Amniotic epithelial cell (primary cell): Measurements from ENCODE around the gene ARL11.
A peak's percentile ranks its signal among the peaks of the same experiment; 100 is the strongest.

Source experiments
- DNase-seq: peaks from one replicate; pipeline ENCODE4 v3.0.0-alpha.2; 2010; ENCODE audit warnings: low read depth

Gene ARL11

DNA sequence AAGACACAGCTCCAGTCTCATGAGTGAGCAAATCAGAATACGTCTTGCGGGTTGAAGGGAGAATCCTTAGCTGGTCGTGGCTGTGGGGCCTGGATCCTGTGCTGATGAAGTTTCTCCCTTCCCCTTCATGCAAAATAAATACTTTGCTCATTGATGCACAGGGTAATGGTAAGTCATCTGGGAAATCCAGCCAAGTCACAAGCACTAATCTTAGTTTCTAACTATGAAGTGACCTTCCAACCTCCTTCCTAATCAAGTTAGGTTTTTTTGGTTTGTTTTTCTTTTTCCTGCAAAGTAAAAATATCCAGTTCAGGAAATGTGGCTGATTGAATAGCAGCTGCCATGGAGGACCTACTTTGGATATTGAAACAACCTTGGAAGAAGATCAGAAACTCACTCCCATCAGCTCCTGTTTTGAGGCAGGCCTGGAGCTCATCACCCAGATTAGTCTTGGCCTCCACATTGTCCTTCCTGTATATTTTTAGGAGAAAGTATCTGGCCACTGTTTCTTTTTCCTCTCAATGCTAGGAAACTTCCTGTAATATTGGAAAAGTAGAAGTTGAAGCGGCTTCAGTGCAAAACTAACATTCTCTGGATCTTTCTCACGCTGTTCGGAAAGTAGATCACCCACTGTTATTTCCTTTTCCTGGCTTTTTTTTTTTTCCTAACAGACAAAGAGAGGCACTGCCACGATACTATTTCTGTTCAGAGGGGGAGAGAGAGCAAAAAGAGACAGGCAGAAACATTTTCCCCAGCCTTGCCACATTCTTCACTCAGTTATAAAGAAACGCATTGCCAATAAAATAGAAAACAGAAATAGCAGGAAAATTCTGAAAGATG, 12.3 kb upstream of the ARL11 start:
- no peak for DNase-seq

DNA sequence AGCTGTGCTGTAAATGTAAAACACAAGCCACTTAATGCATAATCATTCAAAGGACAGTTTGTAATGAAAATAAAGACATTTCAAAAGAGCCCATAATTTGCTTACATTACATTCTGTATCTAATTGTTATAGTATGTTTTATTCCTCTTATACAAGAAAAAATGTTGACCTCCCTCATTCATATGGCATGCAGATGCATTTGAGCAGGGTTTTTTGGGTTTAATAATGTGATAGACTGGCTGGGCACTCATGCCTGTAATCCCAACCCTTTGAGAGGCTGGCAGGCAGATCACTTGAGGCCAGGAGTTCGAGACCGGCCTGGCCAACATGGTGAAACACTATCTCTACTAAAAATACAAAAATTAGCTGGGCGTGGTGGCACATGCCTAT, 11.6 kb upstream of the ARL11 start:
- DNase-seq: no peak

DNA sequence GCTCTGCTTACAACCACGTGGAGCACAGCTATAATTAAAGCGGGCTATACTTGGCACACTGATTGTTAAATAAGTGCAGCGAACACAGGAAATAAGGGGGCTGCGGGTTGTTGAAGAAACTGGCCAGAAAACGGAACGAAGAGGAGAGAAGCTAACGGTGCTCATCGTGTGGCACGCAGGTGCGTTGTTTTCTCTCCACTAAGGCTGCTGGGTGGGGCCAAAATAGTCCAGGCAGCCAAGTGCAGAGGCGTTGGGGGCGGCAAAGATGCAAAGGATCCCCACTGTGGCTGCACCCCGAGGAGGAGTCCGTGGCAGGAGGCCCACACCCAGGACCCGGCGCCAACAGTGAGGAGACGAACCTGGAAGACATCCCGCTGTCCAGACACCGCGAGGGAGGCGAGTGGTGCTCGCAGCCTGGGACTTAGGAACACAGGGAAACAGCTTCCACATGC, 8.1 kb upstream of the ARL11 start:
- DNase-seq: no peak

DNA sequence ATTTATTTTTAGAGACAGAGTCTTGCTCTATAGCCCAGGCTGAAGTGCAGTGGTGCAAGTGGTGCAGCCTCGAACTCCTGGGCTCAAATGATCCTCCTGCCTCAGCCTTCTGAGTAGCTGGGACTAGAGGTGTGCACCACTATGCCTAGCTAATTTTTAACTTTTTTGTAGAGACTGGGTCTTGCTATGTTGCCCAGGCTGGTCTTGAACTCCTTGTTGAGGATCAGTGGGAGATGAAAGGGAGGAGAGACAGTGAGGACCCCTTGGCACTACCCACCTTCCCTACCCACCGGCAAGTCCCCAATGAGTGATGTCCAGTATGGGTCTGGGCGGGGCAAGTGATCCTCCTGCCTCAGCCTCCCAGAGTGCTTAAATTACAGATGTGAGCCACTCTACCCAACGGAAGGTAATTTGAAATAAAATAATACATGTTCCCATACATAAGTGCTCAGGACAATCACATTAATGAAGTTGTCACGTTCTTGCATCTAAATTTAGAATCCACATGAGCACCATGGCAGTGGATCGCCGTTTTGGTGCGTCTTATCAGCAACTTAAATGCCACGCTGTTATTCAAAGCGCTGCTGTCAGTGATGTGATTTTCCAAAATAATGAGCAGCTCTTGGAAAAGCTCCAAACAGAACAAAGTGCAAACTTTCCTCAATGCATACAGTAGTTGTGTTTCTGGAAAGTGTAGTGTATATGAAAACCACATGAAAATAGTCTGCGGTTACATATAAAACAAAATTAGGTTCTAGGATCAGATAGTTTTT, 5.9 kb upstream of the ARL11 start:
- peak; percentile 35 for DNase-seq

DNA sequence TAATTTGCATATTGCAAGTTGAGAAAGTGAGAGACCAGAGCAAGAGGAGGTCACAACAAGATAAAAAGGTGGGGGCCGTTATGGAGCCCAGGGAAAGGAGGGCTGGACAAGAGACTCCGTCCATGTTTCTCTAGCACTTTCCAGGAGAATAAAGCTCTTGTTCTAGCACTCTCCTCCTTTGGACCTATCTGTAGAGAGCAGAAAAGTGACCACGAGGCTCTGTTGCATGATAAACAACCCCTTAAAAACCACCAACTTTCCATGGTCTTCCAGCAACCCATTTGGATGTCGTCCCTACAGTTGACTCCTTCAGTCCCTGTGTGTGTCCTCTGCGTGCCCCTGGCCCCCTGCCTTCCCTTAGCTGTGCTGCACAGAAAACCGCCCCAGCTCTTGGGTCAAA, 4.1 kb upstream of the ARL11 start:
- DNase-seq: no peak

DNA sequence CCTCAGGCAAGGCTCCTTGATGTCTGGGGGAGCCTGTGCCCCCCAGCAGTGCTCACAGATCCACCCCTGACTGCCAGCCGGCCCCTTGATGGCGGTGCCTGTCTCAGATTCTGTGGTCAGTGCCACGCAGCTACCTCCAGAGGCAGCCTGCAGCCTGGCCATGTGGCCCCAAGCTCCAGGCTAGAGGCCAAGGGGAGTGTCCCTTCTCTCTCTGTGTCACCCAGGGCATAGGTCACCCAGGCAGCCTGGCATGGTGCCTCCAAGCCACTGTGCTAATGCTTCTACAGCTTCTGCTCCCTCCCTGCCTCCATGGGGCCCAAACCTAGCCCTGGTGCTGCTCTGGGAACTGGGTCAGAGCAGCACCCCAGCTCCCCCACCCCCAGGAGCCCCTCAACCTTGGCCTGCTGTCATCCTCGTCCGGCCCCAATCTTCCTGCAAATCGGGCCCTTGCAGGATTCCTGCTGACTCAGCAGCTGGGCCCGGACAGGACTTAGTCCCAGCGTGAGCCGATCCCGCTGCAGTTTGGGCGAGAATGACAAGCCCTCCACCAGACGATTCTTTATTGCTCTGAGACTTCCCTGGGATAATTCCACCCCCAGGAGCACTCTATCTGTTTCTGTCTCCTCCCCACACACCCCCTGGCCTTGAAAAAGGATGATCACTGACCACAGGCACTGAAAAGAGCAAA, 2.8 kb upstream of the ARL11 start:
- DNase-seq: peak; percentile 64

DNA sequence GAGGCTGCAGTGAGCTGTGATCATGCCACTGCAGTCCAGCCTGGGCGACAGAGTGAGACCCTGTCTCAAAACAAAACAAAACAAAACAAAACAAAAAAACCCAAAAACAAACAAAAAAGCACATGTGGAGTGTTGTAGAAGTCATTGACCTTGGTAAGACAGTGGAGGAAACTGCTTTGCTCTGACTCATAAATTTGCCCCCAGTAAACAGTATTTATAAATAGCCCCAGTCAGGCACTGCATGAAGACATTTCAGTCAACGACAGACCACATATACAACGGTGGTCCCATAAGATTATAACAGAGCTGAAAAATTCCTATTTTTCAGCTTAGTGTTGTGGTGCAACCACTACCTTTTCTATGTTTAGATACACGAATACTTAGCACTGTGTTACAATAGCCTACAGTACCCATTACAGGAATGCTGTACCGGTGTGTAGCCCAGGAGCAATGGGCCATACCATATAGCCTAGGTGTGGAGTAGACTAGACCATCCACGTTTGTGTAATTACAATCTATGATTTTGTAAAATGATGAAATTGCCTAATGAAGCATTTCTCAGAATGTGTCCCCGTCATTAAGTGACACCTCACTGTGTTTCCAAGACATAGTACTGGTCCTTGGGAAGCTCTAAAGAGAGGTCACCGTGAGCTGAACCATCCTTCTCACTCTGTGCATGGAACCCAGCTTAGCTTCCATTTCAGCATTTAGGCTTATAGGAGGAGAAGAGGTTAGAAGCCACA, 1.1 kb downstream of the ARL11 start:
- DNase-seq: peak; percentile 22

DNA sequence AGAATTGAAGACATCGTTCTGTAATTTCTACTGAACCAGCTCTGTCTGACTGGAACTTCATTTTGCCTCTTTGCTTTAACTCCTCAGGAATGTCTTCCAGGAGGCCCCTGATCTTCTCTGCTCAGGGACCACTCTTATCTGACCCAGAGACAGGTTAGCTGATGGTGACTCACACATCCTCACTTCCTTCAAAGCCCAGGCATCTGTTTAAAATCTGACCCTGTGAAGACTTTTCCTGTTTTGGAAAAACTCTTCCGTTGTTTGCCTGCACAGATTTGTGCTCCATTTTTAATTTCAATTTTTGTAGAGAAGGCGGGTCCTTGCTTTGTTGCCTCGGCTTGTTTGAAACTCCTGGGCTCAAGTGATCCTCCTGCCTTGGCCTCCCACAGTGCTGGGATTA, 1.6 kb downstream of the ARL11 start:
- DNase-seq: peak; percentile 39

DNA sequence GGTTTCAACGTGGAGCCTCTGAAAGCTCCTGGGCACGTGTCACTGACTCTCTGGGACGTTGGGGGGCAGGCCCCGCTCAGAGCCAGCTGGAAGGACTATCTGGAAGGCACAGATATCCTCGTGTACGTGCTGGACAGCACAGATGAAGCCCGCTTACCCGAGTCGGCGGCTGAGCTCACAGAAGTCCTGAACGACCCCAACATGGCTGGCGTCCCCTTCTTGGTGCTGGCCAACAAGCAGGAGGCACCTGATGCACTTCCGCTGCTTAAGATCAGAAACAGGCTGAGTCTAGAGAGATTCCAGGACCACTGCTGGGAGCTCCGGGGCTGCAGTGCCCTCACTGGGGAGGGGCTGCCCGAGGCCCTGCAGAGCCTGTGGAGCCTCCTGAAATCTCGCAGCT, 2.3 kb downstream of the ARL11 start:
- no peak for DNase-seq

DNA sequence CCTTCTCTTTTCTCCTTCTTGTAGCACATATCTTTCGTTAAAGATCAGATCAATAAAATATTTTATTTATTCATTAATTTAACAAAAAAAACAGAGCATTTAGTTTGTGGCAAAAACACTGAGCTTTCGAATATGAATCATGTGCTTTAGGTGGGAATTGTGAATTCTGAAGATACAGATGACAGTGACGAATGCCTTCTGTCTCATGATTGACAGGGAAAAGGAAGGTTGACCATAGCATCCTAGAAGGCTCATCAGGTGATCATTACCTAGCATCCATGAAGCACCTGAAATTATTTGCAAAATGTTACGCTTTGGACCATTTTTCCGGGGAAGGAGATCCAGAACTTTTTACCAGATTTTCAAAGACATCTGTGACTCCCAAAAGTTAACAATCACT, 3.8 kb downstream of the ARL11 start:
- DNase-seq: no peak

DNA sequence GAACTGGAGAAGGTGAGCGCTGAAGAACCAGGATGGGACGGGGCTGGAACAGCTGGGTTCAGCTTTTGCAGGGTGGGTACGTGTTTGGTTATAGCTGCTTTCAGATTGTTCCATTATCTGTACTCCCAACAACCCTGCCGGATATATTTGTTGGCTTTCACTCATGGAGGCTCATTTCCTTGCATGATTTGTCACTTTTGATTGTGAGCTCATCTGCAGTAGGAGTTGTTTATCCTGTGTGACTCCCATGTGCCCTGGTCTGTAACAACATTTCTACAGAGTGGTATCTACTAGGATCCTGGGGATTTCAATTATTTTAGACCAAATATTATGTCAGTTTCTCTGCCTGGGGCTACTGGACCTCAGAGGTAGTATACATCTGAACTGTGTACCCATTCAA, 5.4 kb downstream of the ARL11 start:
- no peak for DNase-seq

DNA sequence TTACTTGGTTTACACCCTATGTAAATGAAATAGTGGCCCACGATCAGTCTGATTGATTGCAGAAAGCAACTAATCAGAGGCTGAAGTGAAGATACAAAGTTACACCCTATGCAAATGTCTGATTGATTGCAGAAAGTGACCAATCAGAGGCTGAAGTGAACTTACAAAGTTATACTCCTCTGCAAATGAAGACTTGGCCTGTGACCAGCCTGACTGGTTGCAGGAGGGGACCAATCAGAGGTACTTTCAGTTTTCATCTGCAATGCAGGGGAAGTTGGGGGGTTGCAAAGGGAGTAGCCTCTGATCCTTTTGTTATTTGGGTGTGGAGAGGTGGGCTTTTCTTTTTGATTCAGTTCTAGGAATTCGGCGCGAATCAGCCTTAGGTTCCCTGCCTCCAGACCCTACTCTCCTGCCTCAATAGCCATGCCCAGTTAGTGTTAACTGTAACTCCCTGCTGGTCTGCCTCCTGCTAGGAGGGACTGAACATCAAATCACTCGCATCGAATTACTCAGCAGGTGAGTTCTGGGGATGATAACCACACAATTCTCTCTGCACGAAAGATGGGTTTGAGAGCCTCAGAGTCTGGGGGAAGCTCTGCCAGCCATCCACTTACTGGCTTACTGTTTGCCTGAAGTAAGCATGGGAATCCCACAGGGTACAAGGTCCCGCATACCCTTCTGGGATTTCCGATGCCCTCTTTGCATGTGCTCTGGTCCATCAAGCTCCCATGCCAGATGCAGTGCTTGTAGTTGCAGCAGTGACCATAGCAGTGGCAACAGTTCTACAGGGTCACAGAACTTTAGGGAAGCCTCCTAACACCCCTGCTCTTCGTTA, 7.5 kb downstream of the ARL11 start:
- DNase-seq: peak; percentile 41

DNA sequence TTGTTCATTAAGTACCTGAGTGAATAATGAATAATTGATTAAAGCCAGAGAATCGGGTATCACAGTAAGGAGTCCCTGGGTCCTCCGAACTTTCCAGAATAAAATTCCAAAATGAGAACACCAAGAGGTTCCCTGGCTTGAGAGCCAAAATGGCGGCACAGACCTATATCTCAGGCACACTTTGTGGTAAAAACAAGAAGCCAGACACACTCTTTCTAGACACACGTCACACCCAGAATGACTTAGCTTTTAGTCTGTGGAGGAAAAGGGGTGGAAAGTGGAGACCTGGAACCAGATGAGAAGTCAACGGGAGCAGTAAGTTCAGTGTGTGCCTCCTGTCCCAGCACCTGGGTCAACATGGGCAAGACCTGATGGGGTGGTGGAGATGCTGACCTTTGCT, 8.4 kb downstream of the ARL11 start:
- DNase-seq: no peak

DNA sequence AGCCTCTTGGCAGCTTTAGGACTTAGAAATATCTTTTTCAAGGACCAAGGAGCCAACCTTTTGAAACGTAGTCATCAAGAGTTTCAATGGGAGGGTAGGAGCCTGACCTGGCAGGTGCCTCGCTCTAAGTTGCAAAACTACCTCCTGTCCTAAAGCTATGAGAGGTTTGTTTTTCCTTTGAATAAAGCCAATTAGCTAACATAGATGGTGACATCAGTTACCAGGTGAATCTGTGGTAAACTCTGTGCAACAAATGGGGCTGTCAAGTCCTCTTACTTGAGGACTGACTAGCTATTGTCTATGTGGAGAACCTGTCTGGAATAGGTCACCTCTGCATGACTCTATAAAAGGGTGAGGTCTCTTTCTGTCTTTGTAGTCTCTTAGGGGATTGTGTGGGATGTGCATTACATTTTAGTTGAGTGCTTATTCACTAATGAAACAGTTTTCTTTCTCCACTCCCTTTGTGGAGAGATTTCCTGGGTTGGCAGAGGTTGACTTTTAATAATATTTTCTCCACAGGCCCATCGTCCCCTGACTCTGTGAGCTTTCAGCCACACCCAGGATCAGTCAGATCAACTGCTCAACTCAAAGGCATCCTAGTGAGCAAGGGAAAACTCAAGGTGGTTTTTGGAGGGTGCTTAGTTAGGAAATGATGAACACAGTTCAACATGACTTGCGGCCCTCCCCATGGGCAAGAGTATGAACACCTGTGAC, 9.9 kb downstream of the ARL11 start:
- DNase-seq: no peak

DNA sequence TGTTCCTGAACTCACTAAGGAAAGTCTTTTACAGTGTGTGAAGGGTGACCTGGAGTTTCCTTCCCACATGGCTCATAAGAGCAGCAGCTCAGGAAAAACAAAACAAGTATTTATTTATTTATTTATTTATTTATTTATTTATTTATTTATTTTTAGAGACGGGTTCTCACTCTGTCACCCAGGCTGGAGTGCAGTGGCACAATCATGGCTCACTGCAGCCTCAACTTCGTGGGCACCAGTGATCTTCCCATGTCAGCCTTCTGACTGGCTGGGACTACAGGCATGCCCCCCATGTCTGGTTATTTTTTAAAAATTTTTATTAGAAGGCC, 10.4 kb downstream of the ARL11 start:
- no peak for DNase-seq

DNA sequence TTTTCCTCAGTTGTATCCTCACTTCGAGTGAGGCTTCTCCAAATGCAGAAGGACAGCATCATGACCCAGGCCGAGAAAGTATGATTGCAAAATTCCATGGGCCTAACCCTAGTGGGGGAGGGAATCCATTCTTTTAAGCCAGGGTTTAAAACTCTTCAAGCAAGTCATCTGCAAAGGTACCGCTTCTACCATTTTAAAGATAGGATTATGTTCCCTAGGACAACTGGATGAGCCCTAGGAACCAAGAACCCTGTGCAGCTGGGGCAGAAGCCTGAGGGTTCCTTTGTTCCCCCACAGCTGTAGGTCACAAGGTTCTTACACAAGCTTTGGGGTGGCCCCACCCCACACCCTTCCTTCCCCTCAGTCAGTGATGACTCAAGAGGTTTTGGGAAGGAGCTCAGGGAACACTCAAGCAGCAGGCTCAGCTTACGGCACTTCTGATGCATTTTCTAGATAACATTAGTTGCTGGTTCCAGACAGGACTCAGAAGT, 13.5 kb downstream of the ARL11 start:
- DNase-seq: peak; percentile 92

DNA sequence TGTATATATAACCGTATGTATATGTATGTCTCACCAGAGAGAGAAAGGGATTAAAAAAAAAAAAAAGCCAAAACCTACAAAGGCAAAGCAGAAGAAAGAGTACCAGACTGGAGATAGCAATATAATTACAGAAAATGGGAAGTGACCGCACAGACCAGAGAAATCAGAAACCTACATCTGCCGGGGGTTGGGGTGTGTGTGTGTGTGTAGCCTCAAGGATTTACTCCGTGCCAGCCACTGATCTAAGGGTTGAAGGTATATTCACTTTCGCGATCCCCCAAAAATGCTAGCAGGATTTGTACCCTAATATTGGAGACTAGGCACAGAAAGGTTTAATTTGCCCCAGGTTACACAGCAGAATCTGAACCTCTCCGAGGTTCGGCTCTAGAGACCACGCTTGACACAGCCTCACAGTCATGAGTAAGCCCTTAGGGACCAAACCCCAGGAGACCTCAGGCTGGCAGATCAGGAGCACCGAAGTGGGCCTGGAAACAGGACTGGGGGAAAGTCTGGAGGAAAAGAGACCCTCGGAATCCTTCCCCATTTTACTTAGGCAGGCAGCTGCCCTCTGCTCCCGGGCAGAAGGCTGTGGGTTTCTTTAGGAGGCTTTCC, 14.8 kb downstream of the ARL11 start:
- no peak for DNase-seq

DNA sequence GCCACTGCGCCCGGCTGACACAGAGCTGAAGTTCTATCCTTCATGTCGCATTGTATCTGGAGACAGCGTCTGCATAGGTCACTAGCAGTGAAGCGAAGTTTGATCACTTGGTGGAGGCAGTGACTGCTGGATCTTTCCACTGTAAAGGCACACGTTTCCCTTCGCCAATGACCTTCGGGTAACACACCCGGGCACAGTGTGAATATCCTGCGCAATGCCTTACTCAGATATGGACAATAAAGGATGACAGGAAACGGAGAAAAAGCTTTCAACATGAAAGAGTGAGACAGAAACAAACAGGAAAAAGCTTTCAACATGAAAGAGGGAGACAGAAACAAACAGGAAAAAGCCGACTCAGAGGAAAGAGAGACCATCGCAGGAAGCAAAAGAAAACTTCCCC, 17.1 kb downstream of the ARL11 start:
- DNase-seq: no peak

DNA sequence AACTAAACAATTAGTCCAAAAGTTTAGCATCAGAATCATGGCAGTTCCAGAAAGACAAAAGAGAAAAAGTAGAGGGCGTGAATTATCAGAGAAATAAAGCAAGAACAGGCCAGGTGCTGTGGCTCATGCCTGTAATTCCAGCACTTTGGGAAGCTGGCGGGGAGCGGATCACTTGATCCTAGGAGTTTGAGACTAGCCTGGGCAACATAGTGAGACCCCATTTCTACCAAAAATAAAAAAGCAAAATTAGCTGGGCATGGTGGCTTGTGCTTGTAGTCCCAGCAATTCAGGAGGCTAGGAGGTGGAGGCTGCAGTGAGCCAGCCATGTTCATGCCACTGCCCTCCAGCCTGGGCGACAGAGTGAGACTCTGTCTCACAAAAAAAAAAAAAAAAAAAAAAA, 18.4 kb downstream of the ARL11 start:
- DNase-seq: no peak
